HepG2 (cell line): ENCODE data around the gene CDHR4. TPM values are rescaled to one million over a fixed set of nuclear protein-coding genes. Genes with fewer than 3 reads are reported as not detected.

Experiments
- ATAC-seq: fragments of 200-7000 bp; cut with Tn5 transposase; 3 replicates; pipeline ENCODE4 v1.9.1; 2020; ENCODE audit warnings: mild to moderate bottlenecking, moderate library complexity
- BruUV-seq: library from RNA; stranded (reverse); fragments of 400-500 nt; replicated peaks from 2 replicates; lab custom pipeline; 2021; lab: Mats Ljungman, UMichigan
- CTCF ChIA-PET: fragments of 300-600 bp; formaldehyde crosslinking; extraction: SDS; loops from one replicate; lab custom pipeline; 2021; ENCODE audit warnings: low total read pairs, inconsistent platforms, low intra/inter-chr PET ratio; lab: Yijun Ruan, JAX
- POLR2A ChIA-PET: fragments of 350-600 bp; sonication (Branson Sonifier 250); formaldehyde crosslinking; loops from one replicate; lab custom pipeline; 2020; ENCODE audit warnings: antibody characterized with exemption, inconsistent platforms; lab: Yijun Ruan, JAX
- DNase-seq: peaks from one replicate; pipeline ENCODE4 v3.0.0-alpha.2; 2015; ENCODE audit warnings: low spot score
- FAIRE-seq: peaks from 3 replicates; lab custom pipeline; 2011; peaks lifted over from hg19 to GRCh38; lab: Jason Lieb, UNC
- H2AFZ ChIP-seq: one replicate; pipeline ENCODE4 v1.6.1; 2011; ENCODE audit warnings: low read length, inconsistent platforms
- H3K27ac ChIP-seq: fragments of 300-600 bp; 3 replicates; pipeline ENCODE4 v1.8.0; 2011; ENCODE audit warnings: mixed run types, mild to moderate bottlenecking, mixed read lengths, low read length, inconsistent platforms; ENCODE audit not compliant: insufficient read depth; ENCODE audit errors: extremely low read length
- H3K27me3 ChIP-seq, 2 experiments: fragments of 200-600 bp in 1 of 2; 2 replicates in 1 of 2; 3 replicates in 1 of 2; pipeline versions ENCODE4 v1.6.0 to v1.8.0; 2011; ENCODE audit warnings: low read length in 2 of 2, mild to moderate bottlenecking in 2 of 2, moderate library complexity in 2 of 2, inconsistent platforms in 1 of 2; ENCODE audit not compliant: insufficient read depth in 2 of 2, control insufficient read depth in 1 of 2
- H3K36me3 ChIP-seq, 2 experiments: fragments of 200-600 bp in 1 of 2; replicated peaks in 1 of 2; 2 replicates in 1 of 2; 3 replicates in 1 of 2; pipeline versions ENCODE4 v1.5.1 to v1.8.0; 2011; ENCODE audit warnings: low read length in 2 of 2, inconsistent platforms in 1 of 2; ENCODE audit not compliant: insufficient read depth in 2 of 2, control insufficient read depth in 1 of 2
- H3K4me1 ChIP-seq: 2 replicates; pipeline ENCODE4 v1.5.1; 2012; ENCODE audit warnings: low read length, inconsistent platforms; ENCODE audit not compliant: insufficient read depth
- H3K4me2 ChIP-seq: 2 replicates; pipeline ENCODE4 v1.6.0; 2011; ENCODE audit warnings: low read depth, low read length, inconsistent platforms
- H3K4me3 ChIP-seq, 3 experiments: fragments of 200-600 bp in 1 of 3; sonication (generic), shearing (Covaris generic) in 1 of 3; replicated peaks in 1 of 3; 2 replicates each; pipeline ENCODE4 v1.5.1; 2011 to 2016; ENCODE audit warnings: low read length in 3 of 3, inconsistent platforms in 2 of 3, low read depth in 2 of 3, mild to moderate bottlenecking in 2 of 3, control low read depth in 1 of 3, mixed read lengths in 1 of 3; ENCODE audit not compliant: insufficient read depth in 1 of 3
- H3K79me2 ChIP-seq: one replicate; pipeline ENCODE4 v1.6.1; 2011; ENCODE audit warnings: low read length, inconsistent platforms; ENCODE audit not compliant: insufficient read depth
- H3K9ac ChIP-seq: 2 replicates; pipeline ENCODE4 v1.6.0; 2011; ENCODE audit warnings: mild to moderate bottlenecking, low read depth, low read length, inconsistent platforms; ENCODE audit not compliant: insufficient read depth
- H3K9me3 ChIP-seq: 2 replicates; pipeline ENCODE4 v1.5.1; 2012; ENCODE audit warnings: mild to moderate bottlenecking, low read length
- H4K20me1 ChIP-seq: 2 replicates; pipeline ENCODE4 v1.6.0; 2011; ENCODE audit warnings: inconsistent platforms, mild to moderate bottlenecking, low read length, moderate library complexity; ENCODE audit not compliant: insufficient read depth
- CBX2 ChIP-seq, 2 experiments: fragments of 200-600 bp in 1 of 2; sonication (generic); formaldehyde crosslinking in 1 of 2; IDR thresholded peaks; 2 replicates each; pipeline versions ENCODE4 v1.7.0 to v1.8.1; 2018 to 2022; ENCODE audit warnings: low read depth in 2 of 2, low read length in 1 of 2, mild to moderate bottlenecking in 1 of 2, missing genetic modification reagents in 1 of 2
- GLI4 ChIP-seq: sonication (generic); formaldehyde crosslinking; IDR thresholded peaks from 2 replicates; pipeline ENCODE4 v1.5.1; 2020; ENCODE audit warnings: missing genetic modification reagents, mild to moderate bottlenecking, moderate library complexity, borderline replicate concordance
- HIVEP1 ChIP-seq: sonication (generic); formaldehyde crosslinking; IDR thresholded peaks from 2 replicates; pipeline ENCODE4 v1.4.0; 2020; ENCODE audit warnings: mild to moderate bottlenecking, missing genetic modification reagents
- HOXA7 ChIP-seq: sonication (generic); formaldehyde crosslinking; IDR thresholded peaks from 2 replicates; pipeline ENCODE4 v1.8.1; 2022; ENCODE audit warnings: mild to moderate bottlenecking, missing genetic modification reagents, moderate library complexity
- HOXA9 ChIP-seq: sonication (generic); formaldehyde crosslinking; IDR thresholded peaks from 2 replicates; pipeline ENCODE4 v1.8.1; 2022; ENCODE audit warnings: missing genetic modification reagents, mild to moderate bottlenecking, moderate library complexity, borderline replicate concordance
- JUN ChIP-seq: sonication (generic); formaldehyde crosslinking; IDR thresholded peaks from 2 replicates; pipeline ENCODE4 v1.4.0; 2020; ENCODE audit warnings: mild to moderate bottlenecking, missing genetic modification reagents
- KLF12 ChIP-seq: sonication (generic); formaldehyde crosslinking; IDR thresholded peaks from 2 replicates; pipeline ENCODE4 v1.4.0; 2020; ENCODE audit warnings: missing genetic modification reagents, borderline replicate concordance
- MBD4 ChIP-seq: IDR thresholded peaks from 2 replicates; pipeline ENCODE4 v1.6.1; 2012; ENCODE audit warnings: low read length, inconsistent platforms, borderline replicate concordance
- MEIS2 ChIP-seq: sonication (generic); formaldehyde crosslinking; IDR thresholded peaks from 2 replicates; pipeline ENCODE4 v1.9.0; 2021; ENCODE audit warnings: mild to moderate bottlenecking, missing genetic modification reagents
- NCOA2 ChIP-seq: sonication (generic); formaldehyde crosslinking; IDR thresholded peaks from 2 replicates; pipeline ENCODE4 v1.8.0; 2022; ENCODE audit warnings: inconsistent platforms
- NR2F6 ChIP-seq, 2 experiments: IDR thresholded peaks; 2 replicates each; pipeline ENCODE4 v1.6.1; 2016; ENCODE audit warnings: antibody characterized with exemption in 1 of 2, mild to moderate bottlenecking in 1 of 2
- TARDBP ChIP-seq: sonication (generic); formaldehyde crosslinking; IDR thresholded peaks from 2 replicates; pipeline ENCODE4 v1.8.0; 2022; ENCODE audit warnings: mild to moderate bottlenecking, missing genetic modification reagents
- TBL1XR1 ChIP-seq: fragments of 150-350 bp; IDR thresholded peaks from 2 replicates; pipeline ENCODE4 v1.6.1; 2014; ENCODE audit warnings: borderline replicate concordance, low read length; ENCODE audit not compliant: partially characterized antibody
- ZBTB7B ChIP-seq: sonication (generic); formaldehyde crosslinking; IDR thresholded peaks from 2 replicates; pipeline ENCODE4 v1.4.0; 2020; ENCODE audit warnings: missing genetic modification reagents
- ZC3H13 ChIP-seq: sonication (generic); formaldehyde crosslinking; IDR thresholded peaks from 2 replicates; pipeline ENCODE4 v1.8.1; 2023; ENCODE audit warnings: mild to moderate bottlenecking, missing genetic modification reagents, moderate library complexity
- ZC3H4 ChIP-seq: sonication (generic); formaldehyde crosslinking; IDR thresholded peaks from 2 replicates; pipeline ENCODE4 v1.4.0; 2020; ENCODE audit warnings: missing genetic modification reagents, borderline replicate concordance
- ZNF616 ChIP-seq: sonication (generic); formaldehyde crosslinking; IDR thresholded peaks from 2 replicates; pipeline ENCODE4 v1.5.0; 2020; ENCODE audit warnings: low read depth, mild to moderate bottlenecking, missing genetic modification reagents
- ZNF790 ChIP-seq: sonication (generic); formaldehyde crosslinking; IDR thresholded peaks from 2 replicates; pipeline ENCODE4 v1.8.0; 2022; ENCODE audit warnings: missing genetic modification reagents, mild to moderate bottlenecking, borderline replicate concordance
- WGBS: methylation state at CpG from one replicate; pipeline ENCODE4 v1.1.6; 2017; ENCODE audit warnings: low lambda C conversion rate; 5-methylcytosine and 5-hydroxymethylcytosine counted together
- in situ Hi-C: cut with HindIII; loops from 2 replicates; pipeline ENCODE4 v1.10.0; 2017; ENCODE audit warnings: low pct_unique_long_range_greater_than_20kb; ENCODE audit not compliant: extremely low pct_ligation_motif_present
- intact Hi-C: fragments of 100-400 bp; cut with micrococcal nuclease; formaldehyde crosslinking; loops from one replicate; pipeline ENCODE4 v1.10.0; 2022; ENCODE audit not compliant: unreplicated experiment
- polyA plus RNA-seq, 8 experiments: library from polyadenylated mRNA; depleted of rRNA in 3 of 8; stranded (reverse) in 7 of 8; unstranded in 1 of 8; fragments of >200 nt; fragmentation: Illumina TruSeq in 4 of 8; extraction: Trizol in 4 of 8; gene quantifications; 2 replicates each; pipeline versions ENCODE4 v1.2.1 to v1.2.3, GENCODE V29; 2011 to 2016; ENCODE audit warnings: low read depth in 4 of 8, missing spikeins in 1 of 8, mixed read lengths in 1 of 8; ENCODE audit not compliant: insufficient read depth in 1 of 8
- total RNA-seq, 5 experiments: library from RNA; depleted of rRNA; stranded (reverse); fragments of >200 nt; fragmentation: Illumina TruSeq; extraction: Trizol; gene quantifications; 2 replicates each; pipeline ENCODE4 v1.2.3, GENCODE V29; 2016; ENCODE audit warnings: low read depth in 1 of 5
- TF ChIP-seq, protein P1 (sequence below): sonication (generic); formaldehyde crosslinking; IDR thresholded peaks from 2 replicates; pipeline ENCODE4 v1.4.0; 2020; ENCODE audit warnings: missing genetic modification reagents

CDHR4 gene
- total and polyA plus RNA-seq, 2 of the 13 experiments (the other 11 are each of a cell fraction or from before 2014, with no cell fraction given): 0.21 TPM; not detected in 1

DNA sequence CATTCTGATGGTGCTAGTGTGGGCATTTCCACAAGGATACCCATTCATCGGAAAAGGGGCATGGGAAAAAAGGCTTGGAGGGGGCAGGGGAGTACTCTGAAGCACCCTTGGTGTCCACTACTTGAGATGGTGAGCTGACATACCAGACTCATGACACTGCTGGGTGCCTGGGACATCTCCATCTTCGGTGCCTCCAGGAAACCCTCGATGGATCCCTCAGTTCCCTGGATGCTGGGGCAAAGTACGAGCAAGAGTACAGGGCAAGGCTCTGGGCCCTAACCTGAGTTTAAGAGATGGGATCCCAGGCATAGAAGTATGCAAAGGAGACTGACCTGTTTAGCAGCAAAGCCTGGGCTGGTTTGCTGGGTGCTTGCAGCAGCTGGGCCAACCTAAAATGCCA is 8.1 kb downstream of the CDHR4 start:
- Histone ChIP-seq H3K27ac (no peak overlapping the region), H2AFZ (no peak overlapping the region), H3K27me3 (no peaks in the 10 kb centered on the region), H3K4me3 (no peak overlapping the region), H3K79me2 (no peaks in the 10 kb centered on the region), H3K9ac (no peak overlapping the region), H3K9me3 (no peaks in the 10 kb centered on the region), H4K20me1 (no peaks in the 10 kb centered on the region), H3K4me1 (peaks cover 49% of the 10 kb centered on the region), H3K36me3 (no peaks in the 10 kb centered on the region), H3K4me2 (no peak overlapping the region)
- in situ Hi-C loops: no loop called here
- ATAC-seq: no peak
- FAIRE-seq: no peak
- no TSS peak for BruUV-seq
- WGBS: 79% methylated on average over 2 of the region's 4 CpGs
- TF ChIP-seq NR2F6 (IDR thresholded peaks at IDR 0.05) (no peak), NR2F6 (CRISPR knock-in tag; IDR thresholded peaks at IDR 0.05) (no peak), ZNF616 (CRISPR knock-in tag) (no peak), TARDBP (CRISPR knock-in tag) (no peak), NCOA2 (CRISPR knock-in tag) (no peak), ZNF790 (no peak), HIVEP1 (CRISPR knock-in tag) (no peak), ZC3H13 (CRISPR knock-in tag) (no peak), ZC3H4 (CRISPR knock-in tag) (no peak), GLI4 (CRISPR knock-in tag) (no peak), KLF12 (CRISPR knock-in tag) (no peak), HOXA9 (CRISPR knock-in tag) (no peak), CBX2 (IDR thresholded peaks at IDR 0.05; ENCODE audit: low read depth, low read length) (no peak), CBX2 (CRISPR knock-in tag; IDR thresholded peaks at IDR 0.05; ENCODE audit: low read depth) (no peak), TBL1XR1 (no peak), HOXA7 (CRISPR knock-in tag) (no peak), ZBTB7B (no peak), MEIS2 (CRISPR knock-in tag) (no peak), JUN (no peak), MBD4 (no peak)
- TF ChIP-seq, protein P1, sequence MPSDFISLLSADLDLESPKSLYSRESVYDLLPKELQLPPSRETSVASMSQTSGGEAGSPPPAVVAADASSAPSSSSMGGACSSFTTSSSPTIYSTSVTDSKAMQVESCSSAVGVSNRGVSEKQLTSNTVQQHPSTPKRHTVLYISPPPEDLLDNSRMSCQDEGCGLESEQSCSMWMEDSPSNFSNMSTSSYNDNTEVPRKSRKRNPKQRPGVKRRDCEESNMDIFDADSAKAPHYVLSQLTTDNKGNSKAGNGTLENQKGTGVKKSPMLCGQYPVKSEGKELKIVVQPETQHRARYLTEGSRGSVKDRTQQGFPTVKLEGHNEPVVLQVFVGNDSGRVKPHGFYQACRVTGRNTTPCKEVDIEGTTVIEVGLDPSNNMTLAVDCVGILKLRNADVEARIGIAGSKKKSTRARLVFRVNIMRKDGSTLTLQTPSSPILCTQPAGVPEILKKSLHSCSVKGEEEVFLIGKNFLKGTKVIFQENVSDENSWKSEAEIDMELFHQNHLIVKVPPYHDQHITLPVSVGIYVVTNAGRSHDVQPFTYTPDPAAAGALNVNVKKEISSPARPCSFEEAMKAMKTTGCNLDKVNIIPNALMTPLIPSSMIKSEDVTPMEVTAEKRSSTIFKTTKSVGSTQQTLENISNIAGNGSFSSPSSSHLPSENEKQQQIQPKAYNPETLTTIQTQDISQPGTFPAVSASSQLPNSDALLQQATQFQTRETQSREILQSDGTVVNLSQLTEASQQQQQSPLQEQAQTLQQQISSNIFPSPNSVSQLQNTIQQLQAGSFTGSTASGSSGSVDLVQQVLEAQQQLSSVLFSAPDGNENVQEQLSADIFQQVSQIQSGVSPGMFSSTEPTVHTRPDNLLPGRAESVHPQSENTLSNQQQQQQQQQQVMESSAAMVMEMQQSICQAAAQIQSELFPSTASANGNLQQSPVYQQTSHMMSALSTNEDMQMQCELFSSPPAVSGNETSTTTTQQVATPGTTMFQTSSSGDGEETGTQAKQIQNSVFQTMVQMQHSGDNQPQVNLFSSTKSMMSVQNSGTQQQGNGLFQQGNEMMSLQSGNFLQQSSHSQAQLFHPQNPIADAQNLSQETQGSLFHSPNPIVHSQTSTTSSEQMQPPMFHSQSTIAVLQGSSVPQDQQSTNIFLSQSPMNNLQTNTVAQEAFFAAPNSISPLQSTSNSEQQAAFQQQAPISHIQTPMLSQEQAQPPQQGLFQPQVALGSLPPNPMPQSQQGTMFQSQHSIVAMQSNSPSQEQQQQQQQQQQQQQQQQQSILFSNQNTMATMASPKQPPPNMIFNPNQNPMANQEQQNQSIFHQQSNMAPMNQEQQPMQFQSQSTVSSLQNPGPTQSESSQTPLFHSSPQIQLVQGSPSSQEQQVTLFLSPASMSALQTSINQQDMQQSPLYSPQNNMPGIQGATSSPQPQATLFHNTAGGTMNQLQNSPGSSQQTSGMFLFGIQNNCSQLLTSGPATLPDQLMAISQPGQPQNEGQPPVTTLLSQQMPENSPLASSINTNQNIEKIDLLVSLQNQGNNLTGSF: no peak
- ChIA-PET CTCF (no interaction called here), POLR2A (no interaction called here)
- intact Hi-C loops: no loop called here
- DNase-seq: no peak
